ENCODE results near the gene ARHGAP25.

Gene ARHGAP25

DNA sequence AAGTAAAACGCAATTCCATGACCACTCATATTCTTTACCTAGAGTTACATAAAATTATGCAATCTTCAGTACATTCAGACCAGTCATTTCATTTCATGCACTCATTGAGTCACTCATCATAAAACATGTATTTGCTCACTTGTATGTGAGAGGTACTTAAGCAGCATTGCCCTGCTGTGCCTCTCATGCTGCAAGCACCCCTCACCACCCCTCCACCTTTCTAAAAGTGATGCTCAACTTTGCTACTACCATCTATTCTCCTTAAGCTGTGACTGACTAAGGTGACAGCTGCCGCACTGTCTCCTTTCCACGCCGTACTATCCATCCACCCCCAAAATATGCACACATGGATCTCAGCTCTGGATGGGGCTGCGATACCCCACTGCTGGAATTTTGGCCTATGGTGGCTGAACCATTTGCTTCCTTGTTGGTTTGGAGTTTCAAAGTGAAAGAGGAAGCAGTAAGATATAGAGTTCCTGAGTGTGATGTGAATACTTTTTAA is 7.2 kb downstream of the ARHGAP25 start:
- no peak for DNase-seq (ENCODE audit: low read depth)
- no peak overlapping the region for H3K4me3 ChIP-seq (replicated peaks; ENCODE audit: low read depth, low read length)
- TF ChIP-seq, protein P1, sequence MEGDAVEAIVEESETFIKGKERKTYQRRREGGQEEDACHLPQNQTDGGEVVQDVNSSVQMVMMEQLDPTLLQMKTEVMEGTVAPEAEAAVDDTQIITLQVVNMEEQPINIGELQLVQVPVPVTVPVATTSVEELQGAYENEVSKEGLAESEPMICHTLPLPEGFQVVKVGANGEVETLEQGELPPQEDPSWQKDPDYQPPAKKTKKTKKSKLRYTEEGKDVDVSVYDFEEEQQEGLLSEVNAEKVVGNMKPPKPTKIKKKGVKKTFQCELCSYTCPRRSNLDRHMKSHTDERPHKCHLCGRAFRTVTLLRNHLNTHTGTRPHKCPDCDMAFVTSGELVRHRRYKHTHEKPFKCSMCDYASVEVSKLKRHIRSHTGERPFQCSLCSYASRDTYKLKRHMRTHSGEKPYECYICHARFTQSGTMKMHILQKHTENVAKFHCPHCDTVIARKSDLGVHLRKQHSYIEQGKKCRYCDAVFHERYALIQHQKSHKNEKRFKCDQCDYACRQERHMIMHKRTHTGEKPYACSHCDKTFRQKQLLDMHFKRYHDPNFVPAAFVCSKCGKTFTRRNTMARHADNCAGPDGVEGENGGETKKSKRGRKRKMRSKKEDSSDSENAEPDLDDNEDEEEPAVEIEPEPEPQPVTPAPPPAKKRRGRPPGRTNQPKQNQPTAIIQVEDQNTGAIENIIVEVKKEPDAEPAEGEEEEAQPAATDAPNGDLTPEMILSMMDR (IDR thresholded peaks at IDR 0.05; ENCODE audit: low read length, missing control alignments): no peak

- TF ChIP-seq, protein P1 (IDR thresholded peaks at IDR 0.05; ENCODE audit: low read length, missing control alignments): no peak
- DNase-seq (ENCODE audit: low read depth): no peak
- no peak overlapping the region for H3K4me3 ChIP-seq (replicated peaks; ENCODE audit: low read depth, low read length)
Measured at GRCh38 chr2:68742626-68743415, 8.2 kb downstream of the ARHGAP25 start.

DNA sequence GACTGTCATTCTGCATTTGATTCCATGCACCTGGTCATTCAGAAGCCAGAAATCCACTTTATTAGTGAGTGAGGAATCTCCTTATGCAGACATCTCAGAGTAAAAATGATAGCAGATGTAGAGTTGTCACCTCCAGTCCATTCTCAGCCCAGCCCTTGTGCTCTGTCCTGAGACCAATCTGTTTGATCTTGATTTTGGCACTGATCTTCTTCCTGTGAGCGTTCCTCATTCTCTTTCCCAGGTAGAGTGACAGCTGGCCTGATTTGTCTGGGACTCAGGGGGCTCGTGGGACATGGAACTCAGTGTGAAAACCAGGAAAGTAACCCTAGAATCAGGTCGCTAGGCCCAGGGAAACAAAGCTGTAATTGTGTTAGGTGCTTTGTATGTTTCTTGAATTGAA is 8.9 kb downstream of the ARHGAP25 start:
- no peak for DNase-seq (ENCODE audit: low read depth)
- no peak overlapping the region for H3K4me3 ChIP-seq (replicated peaks; ENCODE audit: low read depth, low read length)
- TF ChIP-seq, protein P1 (IDR thresholded peaks at IDR 0.05; ENCODE audit: low read length, missing control alignments): no peak

GRCh38 chr2:68744366-68744912 is 9.8 kb downstream of the ARHGAP25 start:
- H3K4me3 ChIP-seq (replicated peaks; ENCODE audit: low read depth, low read length): no peak overlapping the region
- TF ChIP-seq, protein P1 (IDR thresholded peaks at IDR 0.05; ENCODE audit: low read length, missing control alignments): no peak
- no peak for DNase-seq (ENCODE audit: low read depth)

DNA sequence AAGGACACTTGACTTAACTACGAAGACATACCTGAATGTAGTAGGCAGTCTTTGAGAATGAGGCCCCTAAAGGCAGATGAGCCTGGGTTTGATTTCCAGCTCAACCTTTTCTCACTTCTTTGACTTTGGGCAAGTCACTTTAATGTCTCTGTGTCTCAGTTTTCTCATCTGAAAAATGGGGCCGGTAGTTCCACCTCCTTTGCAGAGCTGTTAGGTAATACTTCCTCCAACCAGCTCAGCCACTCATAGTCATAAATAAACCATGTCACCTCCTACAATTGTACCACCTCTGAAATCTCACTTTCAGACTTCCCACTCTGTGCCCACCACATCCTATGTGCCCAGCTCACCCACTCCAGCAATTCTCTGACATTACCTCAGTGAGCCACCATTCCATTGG is 10.4 kb downstream of the ARHGAP25 start:
- TF ChIP-seq, protein P1 (IDR thresholded peaks at IDR 0.05; ENCODE audit: low read length, missing control alignments): no peak
- H3K4me3 ChIP-seq (replicated peaks; ENCODE audit: low read depth, low read length): no peak overlapping the region
- no peak for DNase-seq (ENCODE audit: low read depth)

DNA sequence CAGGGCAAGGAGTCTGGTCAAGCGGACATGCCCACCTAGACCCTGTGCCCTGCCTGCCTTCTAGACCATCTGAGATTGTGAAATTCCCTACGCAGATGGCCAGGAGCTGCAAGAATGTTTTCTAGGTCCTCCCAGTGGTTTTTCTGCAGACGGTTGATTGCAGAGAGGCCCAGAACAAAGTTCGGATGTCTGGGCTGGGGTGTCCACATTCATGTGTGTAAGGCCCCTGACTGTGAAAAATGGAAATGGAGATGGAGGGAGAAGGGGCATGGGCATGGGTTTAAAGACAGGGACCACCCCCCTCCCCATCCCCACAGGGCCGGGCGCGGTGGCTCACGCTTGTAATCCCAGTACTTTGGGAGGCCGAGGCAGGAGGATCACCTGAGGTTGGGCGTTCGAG is 11.8 kb downstream of the ARHGAP25 start:
- TF ChIP-seq, protein P1 (IDR thresholded peaks at IDR 0.05; ENCODE audit: low read length, missing control alignments): no peak
- no peak overlapping the region for H3K4me3 ChIP-seq (replicated peaks; ENCODE audit: low read depth, low read length)
- no peak for DNase-seq (ENCODE audit: low read depth)
